Ovary (tissue), 10 donors: ENCODE results near the gene TRMT44. TPM values are rescaled to one million over a fixed set of nuclear protein-coding genes. Genes with fewer than 3 reads are reported as not detected.

ENCODE experiments used
- DNase-seq, 5 donors: peaks; one replicate each; pipeline ENCODE4 v3.0.0-alpha.2; 2019 to 2020
- H3K27ac ChIP-seq, 2 donors: fragments of 200-600 bp; one replicate each; pipeline versions ENCODE4 v1.5.1 to v1.8.0; 2019 to 2022
- H3K27me3 ChIP-seq: fragments of 200-600 bp; one replicate; pipeline ENCODE4 v1.8.0; 2022
- H3K36me3 ChIP-seq: fragments of 200-600 bp; sonication (generic); one replicate; pipeline ENCODE4 v1.5.1; 2019
- H3K4me1 ChIP-seq: one replicate; pipeline ENCODE4 v1.8.1; 2013; ENCODE audit warnings: mild to moderate bottlenecking, moderate library complexity; ENCODE audit not compliant: insufficient read depth
- H3K4me3 ChIP-seq: fragments of 200-600 bp; sonication (generic); one replicate; pipeline ENCODE4 v1.5.1; 2017
- H3K9me3 ChIP-seq, 2 donors: fragments of 200-600 bp in 1 of 2; sonication (generic) in 1 of 2; one replicate each; pipeline versions ENCODE4 v1.5.1 to v1.8.1; 2013 to 2019; ENCODE audit warnings: mild to moderate bottlenecking in 1 of 2, moderate library complexity in 1 of 2
- EP300 ChIP-seq: sonication (generic); formaldehyde crosslinking; IDR thresholded peaks from one replicate; pipeline ENCODE4 v1.6.1; 2017; ENCODE audit warnings: antibody characterized with exemption
- POLR2A ChIP-seq: fragments of 450-650 bp; IDR thresholded peaks from one replicate; pipeline ENCODE4 v1.6.1; 2017; ENCODE audit warnings: antibody characterized with exemption, mild to moderate bottlenecking, moderate library complexity
- WGBS, 3 donors: extraction: QIAGEN DNeasy Blood & Tissue Kit in 1 of 3; methylation state at CpG; one replicate each; pipeline versions ENCODE4 v1.1.5 to v1.1.7; 2013 to 2017; 5-methylcytosine and 5-hydroxymethylcytosine counted together
- intact Hi-C, 4 donors: fragments of 100-400 bp; cut with DNase I; formaldehyde crosslinking; loops; one replicate each; pipeline versions ENCODE4 v1.11.0 to v1.15.1; 2022 to 2023
- long read RNA-seq, 3 donors: library from polyadenylated mRNA in 2 of 3; unstranded in 2 of 3; transcript quantifications; one replicate each; pipeline ENCODE4 v2.0.0 and lab custom pipeline, GENCODE V29; 2021 to 2026
- polyA plus RNA-seq, 2 donors: library from polyadenylated mRNA; stranded (reverse); fragments of 200-250 nt in 1 of 2; fragments of 350-450 nt in 1 of 2; fragmentation: Illumina TruSeq in 1 of 2; extraction: RNeasy Lipid Tissue Mini Kit (QIAGEN cat#74804) in 1 of 2; gene quantifications; one replicate each; pipeline ENCODE4 v1.2.3, GENCODE V29; 2013 to 2014
- total RNA-seq, 7 donors: library from RNA; depleted of rRNA in 2 of 7; stranded (reverse); fragments of >200 nt in 2 of 7; fragmentation: NEBNext Ultra II Directional in 3 of 7; extraction: Animal tissue kit (Norgen Biotek cat#: 25700) in 3 of 7; gene quantifications; one replicate each; pipeline versions ENCODE4 v1.1.0 to v1.2.4, GENCODE V29; 2016 to 2023
- TF ChIP-seq, protein P1 (sequence below), 3 donors: fragments of 450-650 bp in 2 of 3; fragments of 200-600 bp in 1 of 3; IDR thresholded peaks; one replicate each; pipeline versions ENCODE4 v1.5.1 to v1.8.0; 2016 to 2022; ENCODE audit warnings: antibody characterized with exemption in 3 of 3, mild to moderate bottlenecking in 1 of 3
- donor health status: DM: no; HTN: no; CAD: no; lungs with moderate emphysema.
- donor health status: DM: no; HTN: no; CAD: no.
- donor health status: Bipolar disorder and iron deficiency.
- donor health status: DM: yes; HTN: yes; CAD: no.
- donor health status: DM: no; HTN: no; CAD: no.
- donor health status: DM: yes; HTN: yes; CAD: no.

Gene TRMT44
- total RNA-seq, result 10 to 100 TPM; 29.7 to 54.8 (median 35.9) TPM
- 10 to 100 TPM; 14.6 to 30.3 TPM for polyA plus RNA-seq
- long read RNA-seq, donor 1, transcript TRMT44-203 (2 exons, 508 nt), result major isoform, 12 of 51 reads
- long read RNA-seq, donor 1, partial matches to known transcripts, result 15 of 51 reads
- long read RNA-seq, donor 1, other reads (novel, unspliced or antisense), result 24 of 51 reads
- long read RNA-seq, donor 2, partial matches to known transcripts, result 0 of 4 reads
- long read RNA-seq, donor 2, other reads (novel, unspliced or antisense), result 0 of 4 reads
- long read RNA-seq, donor 3, full-length matches to known transcripts, result 7 of 41 reads
- long read RNA-seq, donor 3, partial matches to known transcripts, result 11 of 41 reads
- long read RNA-seq, donor 3, other reads (novel, unspliced or antisense), result 23 of 41 reads

DNA sequence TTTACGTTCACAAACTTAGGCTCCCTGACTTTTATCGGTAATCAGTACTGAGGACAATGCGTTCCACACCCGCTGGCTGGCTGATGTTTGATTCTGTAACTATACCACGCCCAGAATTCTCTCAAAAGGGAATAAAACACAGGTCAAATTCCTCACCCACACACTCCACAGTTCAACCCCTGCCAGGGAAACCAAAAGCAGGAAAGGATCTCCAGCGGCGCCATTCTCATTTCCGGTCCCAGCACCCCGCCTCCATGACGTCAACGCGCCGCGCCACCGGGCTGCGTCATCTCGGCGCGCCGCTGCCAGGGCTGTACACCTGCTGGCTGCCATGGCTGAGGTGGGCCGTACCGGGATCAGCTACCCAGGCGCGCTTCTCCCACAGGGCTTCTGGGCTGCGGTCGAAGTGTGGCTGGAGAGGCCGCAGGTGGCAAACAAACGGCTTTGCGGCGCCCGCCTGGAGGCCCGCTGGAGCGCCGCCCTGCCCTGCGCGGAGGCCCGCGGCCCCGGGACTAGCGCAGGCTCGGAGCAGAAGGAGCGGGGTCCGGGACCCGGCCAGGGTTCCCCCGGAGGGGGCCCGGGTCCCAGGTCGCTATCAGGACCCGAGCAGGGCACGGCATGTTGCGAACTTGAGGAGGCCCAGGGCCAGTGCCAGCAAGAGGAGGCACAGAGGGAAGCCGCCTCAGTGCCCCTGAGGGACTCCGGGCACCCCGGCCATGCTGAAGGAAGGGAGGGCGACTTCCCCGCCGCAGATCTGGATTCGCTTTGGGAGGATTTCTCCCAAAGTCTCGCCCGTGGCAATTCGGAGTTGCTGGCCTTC is at the start of gene TRMT44, which contains the start of gene ACOX3:
Gene TRMT44 (plus strand): TSS at position 286 of the 820 bp plus-strand sequence. CDS start 46 bp downstream, at position 332.
Gene ACOX3 (minus strand): TSS at position 232 of the 820 bp plus-strand sequence. CDS start 24,202 bp downstream, outside the sequence.
- TF ChIP-seq, protein P1, sequence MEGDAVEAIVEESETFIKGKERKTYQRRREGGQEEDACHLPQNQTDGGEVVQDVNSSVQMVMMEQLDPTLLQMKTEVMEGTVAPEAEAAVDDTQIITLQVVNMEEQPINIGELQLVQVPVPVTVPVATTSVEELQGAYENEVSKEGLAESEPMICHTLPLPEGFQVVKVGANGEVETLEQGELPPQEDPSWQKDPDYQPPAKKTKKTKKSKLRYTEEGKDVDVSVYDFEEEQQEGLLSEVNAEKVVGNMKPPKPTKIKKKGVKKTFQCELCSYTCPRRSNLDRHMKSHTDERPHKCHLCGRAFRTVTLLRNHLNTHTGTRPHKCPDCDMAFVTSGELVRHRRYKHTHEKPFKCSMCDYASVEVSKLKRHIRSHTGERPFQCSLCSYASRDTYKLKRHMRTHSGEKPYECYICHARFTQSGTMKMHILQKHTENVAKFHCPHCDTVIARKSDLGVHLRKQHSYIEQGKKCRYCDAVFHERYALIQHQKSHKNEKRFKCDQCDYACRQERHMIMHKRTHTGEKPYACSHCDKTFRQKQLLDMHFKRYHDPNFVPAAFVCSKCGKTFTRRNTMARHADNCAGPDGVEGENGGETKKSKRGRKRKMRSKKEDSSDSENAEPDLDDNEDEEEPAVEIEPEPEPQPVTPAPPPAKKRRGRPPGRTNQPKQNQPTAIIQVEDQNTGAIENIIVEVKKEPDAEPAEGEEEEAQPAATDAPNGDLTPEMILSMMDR (IDR thresholded peaks at IDR 0.05), result peak in 2 of 3 donors; percentile 13 to 49
- TF ChIP-seq POLR2A (peak; percentile 82), EP300 (no peak)
- WGBS, 3 donors, result 0 to 1% (median 0%) methylated on average over 40 to 60 of the region's 60 CpGs
- Histone ChIP-seq H3K27ac (peak within 1 kb of the TSS; percentile 3 to 90), H3K9me3 (no peaks in the 10 kb centered on the region), H3K4me1 (peaks cover 15% of the 10 kb centered on the region), H3K36me3 (no peaks in the 10 kb centered on the region), H3K27me3 (no peaks in the 10 kb centered on the region), H3K4me3 (peak within 1 kb of the TSS; percentile 88)
- DNase-seq, result peak; percentile 89 to 97 (median 93)
- intact Hi-C loops, result no loop called here

DNA sequence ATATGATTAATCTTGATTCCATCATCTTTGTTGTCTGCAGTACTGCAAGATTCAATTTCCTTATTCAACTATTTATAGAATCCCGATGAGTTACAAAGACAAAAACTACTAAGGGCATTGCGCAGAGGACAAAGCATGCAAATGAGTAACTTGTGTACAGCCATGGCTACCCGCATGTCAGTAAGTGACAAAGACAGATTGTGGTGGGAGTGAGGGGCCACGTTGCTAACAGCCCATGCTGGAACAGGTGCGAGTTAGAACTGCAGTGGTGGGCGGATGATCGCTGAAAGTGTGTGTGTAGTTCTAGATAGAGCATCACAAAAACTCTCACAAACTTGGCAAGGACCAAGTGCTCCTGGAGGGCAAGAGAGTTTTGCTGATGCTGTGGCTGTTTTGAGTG is 49.5 kb upstream of the TRMT44 start:
- no peak overlapping the region for H3K27ac ChIP-seq
- intact Hi-C loops, result no loop called here
- peaks cover 23% of the 10 kb centered on the region for H3K4me1 ChIP-seq
- H3K27me3 ChIP-seq, result no peaks in the 10 kb centered on the region
- no peaks in the 10 kb centered on the region for H3K9me3 ChIP-seq
- no peak for DNase-seq
- WGBS, 3 donors, result 54 to 70% (median 69%) methylated on average over 7 of the region's 7 CpGs
- no peak overlapping the region for H3K4me3 ChIP-seq
- no peaks in the 10 kb centered on the region for H3K36me3 ChIP-seq
- TF ChIP-seq POLR2A, result no peak
- TF ChIP-seq, protein P1 (IDR thresholded peaks at IDR 0.05), result no peak
- no peak for TF ChIP-seq EP300

DNA sequence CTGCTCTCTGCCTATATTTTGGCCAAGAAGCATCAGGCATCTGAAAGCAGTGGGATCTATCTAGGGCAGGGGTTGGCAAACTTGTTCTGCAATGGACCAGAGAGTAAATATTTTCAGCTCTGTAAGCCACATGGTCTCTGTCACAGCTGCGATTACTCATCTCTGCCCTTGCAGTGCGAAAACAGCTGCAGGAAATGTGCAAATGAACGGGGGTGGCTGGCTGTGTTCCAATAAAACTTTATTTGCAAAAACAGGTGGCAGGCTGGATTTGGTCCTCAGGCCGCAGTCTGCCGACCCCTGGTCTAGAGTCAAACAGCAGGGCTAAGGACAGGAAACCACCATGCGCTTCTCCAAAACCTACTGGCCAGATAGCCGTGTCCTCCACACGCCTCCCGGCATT is 48.6 kb upstream of the TRMT44 start:
- Histone ChIP-seq H3K9me3 (no peaks in the 10 kb centered on the region), H3K27me3 (no peaks in the 10 kb centered on the region), H3K36me3 (no peaks in the 10 kb centered on the region), H3K27ac (peak overlapping the region in 1 of 2 donors; percentile 64), H3K4me3 (no peak overlapping the region), H3K4me1 (peaks cover 23% of the 10 kb centered on the region)
- intact Hi-C loops, result no loop called here
- 8 to 31% (median 10%) methylated on average over 9 of the region's 9 CpGs for WGBS, 3 donors
- DNase-seq, result peak; percentile 70 to 81 (median 79)
- TF ChIP-seq, protein P1 (IDR thresholded peaks at IDR 0.05), result no peak
- TF ChIP-seq POLR2A (no peak), EP300 (no peak)

DNA sequence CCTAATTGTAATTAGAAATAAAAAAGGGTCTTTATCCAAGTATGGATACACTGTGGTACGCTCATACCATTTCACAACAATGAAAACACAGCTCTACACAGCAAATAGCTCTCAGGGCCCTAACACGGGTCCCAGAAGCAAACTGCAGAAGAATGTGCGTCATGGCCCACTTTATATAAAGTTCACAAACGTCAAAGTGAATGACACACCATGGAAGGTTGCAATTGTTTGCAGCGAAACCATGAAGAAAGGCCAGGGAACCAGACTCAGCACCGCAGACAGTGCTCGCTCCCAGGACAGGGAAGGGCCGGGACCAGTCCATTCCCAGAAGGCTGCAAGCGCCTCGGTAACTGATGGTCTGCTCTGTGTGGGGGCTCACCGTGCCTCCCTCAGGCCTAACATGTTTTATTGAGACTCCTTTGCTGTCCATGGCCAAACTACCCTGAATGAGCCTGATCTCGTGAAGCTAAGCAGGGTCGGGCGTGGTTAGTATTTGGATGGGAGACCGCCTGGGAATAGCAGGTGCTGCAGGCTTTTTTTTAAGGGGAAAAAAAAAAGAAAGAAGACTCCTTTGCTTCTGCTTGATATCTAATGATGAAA is 47.9 kb upstream of the TRMT44 start:
- WGBS, 3 donors, result 71 to 82% (median 81%) methylated on average over 15 of the region's 15 CpGs
- H3K27me3 ChIP-seq, result no peaks in the 10 kb centered on the region
- H3K27ac ChIP-seq, result peak overlapping the region in 1 of 2 donors; percentile 64
- TF ChIP-seq EP300 (no peak), POLR2A (no peak)
- TF ChIP-seq, protein P1 (IDR thresholded peaks at IDR 0.05), result no peak
- H3K4me1 ChIP-seq, result peaks cover 23% of the 10 kb centered on the region
- H3K9me3 ChIP-seq, result no peaks in the 10 kb centered on the region
- H3K36me3 ChIP-seq, result no peaks in the 10 kb centered on the region
- intact Hi-C loops, result no loop called here
- peak in 1 of 5 donors; percentile 24 for DNase-seq
- H3K4me3 ChIP-seq, result no peak overlapping the region
